ENCODE results near the gene PDK2. TPM values are rescaled to one million over a fixed set of nuclear protein-coding genes. Genes with fewer than 3 reads are reported as not detected.
"Not testable (repeated sequence)": the region's sequence is repeated elsewhere in the genome, so short reads cannot be mapped to it uniquely, and the experiment has no call there.

Gene PDK2
- total RNA-seq, 1 donor from 2014 or later: 12.6 TPM

GRCh38 chr17:50060951-50061712 lies 34.0 kb upstream of the PDK2 start:
- Histone ChIP-seq H3K4me3 (no peak overlapping the region), H3K27ac (no peak overlapping the region), H3K4me1 (peaks cover 4% of the 10 kb centered on the region), H4K20me1 (ENCODE audit: low read depth) (peaks cover 4% of the 10 kb centered on the region), H3K9me3 (ENCODE audit: low read depth) (no peaks in the 10 kb centered on the region), H2AFZ (replicated peaks) (no peak overlapping the region), H3K9ac (no peak overlapping the region), H3K27me3 (peaks cover 30% of the 10 kb centered on the region), H3K4me2 (no peak overlapping the region), H3K79me2 (ENCODE audit: low read depth) (no peaks in the 10 kb centered on the region), H3F3A (ENCODE audit: low read depth) (peaks cover 13% of the 10 kb centered on the region), H3K36me3 (no peaks in the 10 kb centered on the region)
- TF ChIP-seq, protein P1, sequence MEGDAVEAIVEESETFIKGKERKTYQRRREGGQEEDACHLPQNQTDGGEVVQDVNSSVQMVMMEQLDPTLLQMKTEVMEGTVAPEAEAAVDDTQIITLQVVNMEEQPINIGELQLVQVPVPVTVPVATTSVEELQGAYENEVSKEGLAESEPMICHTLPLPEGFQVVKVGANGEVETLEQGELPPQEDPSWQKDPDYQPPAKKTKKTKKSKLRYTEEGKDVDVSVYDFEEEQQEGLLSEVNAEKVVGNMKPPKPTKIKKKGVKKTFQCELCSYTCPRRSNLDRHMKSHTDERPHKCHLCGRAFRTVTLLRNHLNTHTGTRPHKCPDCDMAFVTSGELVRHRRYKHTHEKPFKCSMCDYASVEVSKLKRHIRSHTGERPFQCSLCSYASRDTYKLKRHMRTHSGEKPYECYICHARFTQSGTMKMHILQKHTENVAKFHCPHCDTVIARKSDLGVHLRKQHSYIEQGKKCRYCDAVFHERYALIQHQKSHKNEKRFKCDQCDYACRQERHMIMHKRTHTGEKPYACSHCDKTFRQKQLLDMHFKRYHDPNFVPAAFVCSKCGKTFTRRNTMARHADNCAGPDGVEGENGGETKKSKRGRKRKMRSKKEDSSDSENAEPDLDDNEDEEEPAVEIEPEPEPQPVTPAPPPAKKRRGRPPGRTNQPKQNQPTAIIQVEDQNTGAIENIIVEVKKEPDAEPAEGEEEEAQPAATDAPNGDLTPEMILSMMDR (IDR thresholded peaks at IDR 0.05): no peak
- no peak for TF ChIP-seq EZH2phosphoT487 (IDR thresholded peaks at IDR 0.05)
- no peak for TF ChIP-seq EZH2 (IDR thresholded peaks at IDR 0.05)
- peak overlapping the region; percentile 53 for H3K27ac Mint-ChIP-seq
- H3K36me3 Mint-ChIP-seq: no peaks in the 10 kb centered on the region
- DNase-seq (ENCODE audit: low spot score): no peak
- H3K4me1 Mint-ChIP-seq: peaks cover 23% of the 10 kb centered on the region
- H3K9me3 Mint-ChIP-seq: no peaks in the 10 kb centered on the region
- peaks cover 14% of the 10 kb centered on the region for H3K27me3 Mint-ChIP-seq (ENCODE audit: insufficient read depth, low read depth)
- no peak overlapping the region for H3K4me3 Mint-ChIP-seq

- not testable (repeated sequence) for H3K9ac ChIP-seq; H3K9me3 Mint-ChIP-seq; H3K4me3 Mint-ChIP-seq; H3K27ac ChIP-seq; H3K4me1 ChIP-seq; DNase-seq (ENCODE audit: low spot score); H3K79me2 ChIP-seq (ENCODE audit: low read depth); H3K4me3 ChIP-seq; H2AFZ ChIP-seq (replicated peaks); H3K4me2 ChIP-seq; H3F3A ChIP-seq (ENCODE audit: low read depth); H4K20me1 ChIP-seq (ENCODE audit: low read depth); H3K9me3 ChIP-seq (ENCODE audit: low read depth); H3K36me3 ChIP-seq; H3K36me3 Mint-ChIP-seq
- H3K27me3 ChIP-seq: peaks cover 24% of the 10 kb centered on the region
- H3K27me3 Mint-ChIP-seq (ENCODE audit: insufficient read depth, low read depth): peaks cover 12% of the 10 kb centered on the region
- H3K4me1 Mint-ChIP-seq: peaks cover 20% of the 10 kb centered on the region
- H3K27ac Mint-ChIP-seq: peak overlapping the region; percentile 53
These were observed 33.5 kb upstream of the PDK2 start for GRCh38 chr17:50061713-50062045.

DNA sequence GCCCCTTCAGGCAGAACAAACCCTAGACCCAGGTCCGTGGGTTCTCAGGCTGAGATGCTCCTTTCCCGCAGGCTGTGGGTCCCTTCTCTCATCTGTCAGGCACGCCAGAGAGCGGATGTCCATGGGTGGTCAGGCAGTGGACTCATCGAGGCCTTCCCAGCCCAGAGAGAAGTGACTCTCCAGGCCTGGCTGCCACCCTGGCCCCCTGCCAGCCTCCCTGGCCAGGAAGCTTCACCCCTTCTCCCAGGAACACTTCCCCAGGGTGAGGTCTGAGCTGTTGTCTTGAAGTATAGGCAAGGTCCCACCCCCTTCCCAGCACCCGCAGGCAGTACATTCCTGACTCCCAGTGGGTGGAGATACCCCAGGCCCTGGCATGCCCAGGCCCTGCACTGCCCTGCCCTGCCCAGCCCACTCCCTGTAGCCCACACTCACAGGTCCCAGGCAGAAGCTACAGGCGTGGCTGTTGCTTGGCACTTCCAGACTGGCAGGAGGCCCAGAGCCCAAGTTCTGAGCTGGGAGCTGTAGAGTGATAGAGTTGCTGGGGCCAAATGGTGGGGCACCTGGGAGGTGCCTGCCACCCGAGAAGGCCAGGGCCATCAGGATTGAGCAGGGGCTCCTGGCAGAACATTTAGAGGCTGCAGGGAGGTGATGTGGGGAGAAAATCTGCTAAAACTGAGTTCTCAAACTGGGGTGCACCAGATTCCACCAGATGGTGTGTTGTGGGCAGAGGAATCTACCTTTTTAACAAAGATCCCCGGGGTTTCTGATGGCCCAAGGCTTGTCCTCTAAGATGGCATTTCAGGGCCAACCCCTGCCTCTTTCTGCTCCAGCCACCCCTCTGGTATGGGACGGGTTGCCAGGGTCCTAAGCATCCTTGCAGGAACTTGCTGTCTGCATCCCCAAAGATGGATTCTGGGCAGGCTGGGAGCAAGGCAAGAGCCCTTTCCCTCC lies 32.6 kb upstream of the PDK2 start:
- no peak overlapping the region for H3K4me3 Mint-ChIP-seq
- Histone ChIP-seq H3K79me2 (ENCODE audit: low read depth) (no peaks in the 10 kb centered on the region), H3K27me3 (peaks cover 16% of the 10 kb centered on the region), H3K36me3 (no peaks in the 10 kb centered on the region), H3F3A (ENCODE audit: low read depth) (no peaks in the 10 kb centered on the region), H2AFZ (replicated peaks) (no peak overlapping the region), H3K9ac (no peak overlapping the region), H3K4me2 (no peak overlapping the region), H3K9me3 (ENCODE audit: low read depth) (no peaks in the 10 kb centered on the region), H3K27ac (no peak overlapping the region), H3K4me1 (no peaks in the 10 kb centered on the region), H3K4me3 (no peak overlapping the region), H4K20me1 (ENCODE audit: low read depth) (no peaks in the 10 kb centered on the region)
- no peaks in the 10 kb centered on the region for H3K36me3 Mint-ChIP-seq
- no peak for DNase-seq (ENCODE audit: low spot score)
- TF ChIP-seq, protein P1 (IDR thresholded peaks at IDR 0.05): no peak
- TF ChIP-seq EZH2 (IDR thresholded peaks at IDR 0.05) (no peak), EZH2phosphoT487 (IDR thresholded peaks at IDR 0.05) (no peak)
- H3K27me3 Mint-ChIP-seq (ENCODE audit: insufficient read depth, low read depth): peaks cover 8% of the 10 kb centered on the region
- peaks cover 20% of the 10 kb centered on the region for H3K4me1 Mint-ChIP-seq
- no peak overlapping the region for H3K27ac Mint-ChIP-seq
- H3K9me3 Mint-ChIP-seq: no peaks in the 10 kb centered on the region

Measured in neural progenitor cell (in vitro differentiated cells).